DMS79 (cell line): ENCODE measurements around the gene LMTK2.
"Not testable (repeated sequence)": the region's sequence is repeated elsewhere in the genome, so short reads cannot be mapped to it uniquely, and the experiment has no call there.

Experiments
- DNase-seq: peaks from one replicate; lab custom pipeline; 2025; lab: John Stamatoyannopoulos, UW

LMTK2 gene

DNA sequence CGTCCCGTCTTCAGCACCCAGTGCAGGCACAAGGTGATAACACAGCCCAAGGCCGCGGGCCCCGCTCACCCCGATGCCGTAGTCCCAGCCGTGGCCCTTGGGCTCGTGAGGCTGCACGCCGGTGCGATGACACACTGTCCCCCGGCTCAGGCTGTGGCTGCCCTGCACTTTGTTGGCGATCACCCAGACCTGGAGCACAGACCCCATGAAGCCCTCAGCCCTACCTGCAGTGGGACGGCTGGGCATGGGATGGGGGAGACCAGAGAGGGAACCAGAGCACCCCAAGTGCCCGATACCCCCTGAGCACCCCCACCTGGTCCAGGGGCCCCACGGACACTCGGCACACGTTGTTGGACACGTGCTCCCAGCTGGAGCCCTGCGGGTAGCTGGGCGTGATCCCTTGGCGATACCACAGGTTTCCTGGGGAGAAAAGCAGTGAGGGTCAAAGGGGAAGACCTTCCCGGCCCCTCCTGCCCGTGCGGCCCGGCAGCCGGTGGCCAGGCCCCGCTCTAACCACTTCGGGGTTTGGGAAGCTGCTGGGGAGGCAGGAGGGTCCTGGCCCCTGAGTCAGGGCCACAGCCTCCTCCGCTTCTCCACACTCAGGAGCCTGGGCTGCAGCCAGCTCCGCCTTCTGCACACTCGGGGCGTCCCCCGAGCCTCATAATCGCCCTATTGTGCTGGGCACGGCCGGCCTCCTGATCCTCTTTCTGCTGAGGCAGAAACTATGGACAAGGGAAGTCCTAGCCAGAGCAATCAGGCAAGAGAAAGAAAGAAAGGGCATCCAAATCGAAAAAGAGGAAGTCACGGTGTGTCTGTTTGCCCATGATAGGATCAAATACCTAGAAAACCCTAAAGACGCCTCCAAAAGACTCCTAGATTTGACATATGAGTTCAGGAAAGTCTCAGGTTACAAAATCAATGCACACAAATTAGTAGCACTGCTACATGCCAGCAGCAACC lies 111.2 kb downstream of the LMTK2 start:
- DNase-seq, result no peak

DNA sequence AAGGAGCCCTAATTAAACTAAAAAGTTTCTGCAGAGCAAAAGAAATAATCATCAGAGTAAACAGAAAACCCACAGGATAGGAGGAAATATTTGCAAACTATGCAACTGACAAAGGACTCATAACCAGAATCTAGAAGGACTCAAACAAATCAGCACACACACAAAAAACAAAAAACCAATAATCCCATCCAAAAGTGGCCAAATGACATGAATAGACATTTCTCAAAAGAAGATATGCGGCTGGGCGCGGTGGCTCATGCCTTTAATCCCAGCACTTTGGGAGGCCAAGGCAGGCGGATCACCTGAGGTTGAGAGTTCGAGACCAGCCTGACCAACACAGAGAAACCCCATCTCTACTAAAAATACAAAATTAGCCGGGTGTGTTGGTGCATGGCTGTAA lies 112.7 kb downstream of the LMTK2 start:
- not testable (repeated sequence) for DNase-seq

DNA sequence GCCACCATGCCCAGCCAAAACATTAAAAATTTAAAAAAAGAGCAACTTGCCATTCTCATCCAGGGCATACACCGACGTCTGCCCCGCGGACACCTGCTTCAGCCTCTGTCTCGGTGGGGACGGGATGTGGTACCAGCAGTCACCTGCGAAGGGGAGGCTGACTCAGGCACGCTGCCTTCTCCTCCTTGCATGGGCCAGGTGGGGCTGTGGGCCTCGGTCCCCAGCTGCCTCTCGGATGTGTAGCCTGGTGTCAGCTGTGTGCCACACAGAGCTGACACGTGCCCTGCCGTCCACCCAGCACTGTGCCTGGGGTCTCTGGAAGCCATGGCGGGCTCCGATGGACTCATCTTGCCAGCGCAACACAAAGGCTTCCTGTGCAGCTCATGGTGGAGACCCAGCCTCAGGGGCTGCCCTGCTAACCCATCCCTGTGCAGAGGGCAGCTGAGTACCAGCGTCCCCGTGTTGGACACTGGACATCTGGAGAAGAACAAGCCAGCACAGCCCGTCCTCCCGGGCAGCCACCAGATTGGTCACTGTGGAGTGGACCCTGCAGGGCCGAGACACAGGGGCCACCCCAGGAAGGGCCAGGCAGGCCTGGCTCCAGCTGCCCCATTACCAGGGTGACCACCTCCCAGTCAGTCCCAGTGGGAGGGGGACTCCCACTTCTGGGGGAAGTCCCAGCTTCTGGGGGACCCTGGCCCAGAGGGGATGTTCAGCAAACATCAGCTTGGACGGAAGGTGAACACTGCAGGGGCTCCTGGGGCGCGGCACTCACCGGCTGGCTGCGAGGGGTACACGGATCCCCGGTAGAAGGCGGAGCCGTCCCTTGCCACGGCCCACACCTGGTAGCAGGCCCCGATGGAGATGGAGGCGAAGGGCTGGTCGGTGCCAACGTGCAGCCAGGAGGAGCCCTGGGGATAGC lies 115.2 kb downstream of the LMTK2 start:
- DNase-seq, result no peak

DNA sequence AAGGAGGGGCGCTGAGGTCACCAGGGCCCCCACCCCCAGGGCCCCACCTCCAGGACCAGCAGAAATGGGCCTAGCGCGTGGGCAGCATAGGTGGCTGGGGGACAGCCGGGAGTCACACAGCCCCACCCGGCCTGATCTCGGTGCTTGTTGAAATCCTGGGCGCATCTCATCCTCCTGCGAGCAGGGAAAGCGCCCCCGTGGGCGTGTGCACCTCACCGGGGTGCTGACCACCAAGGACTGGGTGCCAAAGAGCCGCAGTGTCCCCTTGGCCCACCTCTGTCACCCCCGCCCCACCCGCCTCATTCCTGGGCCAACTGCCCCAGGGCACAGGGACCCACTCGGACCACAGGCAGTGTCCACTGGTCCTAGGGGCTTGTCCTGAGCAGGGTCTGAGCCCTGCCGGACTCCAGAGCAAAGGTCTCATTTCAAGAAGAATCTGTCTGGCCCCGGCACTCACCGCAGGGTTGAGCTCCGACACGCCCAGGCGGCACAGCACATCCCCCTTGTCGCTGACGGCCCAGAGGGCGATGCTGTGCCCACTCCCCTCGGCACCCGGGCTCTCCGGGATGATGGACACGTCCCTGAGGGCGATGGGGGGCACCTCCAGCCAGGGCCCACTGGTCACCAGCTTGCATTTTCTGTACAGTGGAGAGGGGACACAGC lies 116.0 kb downstream of the LMTK2 start:
- no peak for DNase-seq

DNA sequence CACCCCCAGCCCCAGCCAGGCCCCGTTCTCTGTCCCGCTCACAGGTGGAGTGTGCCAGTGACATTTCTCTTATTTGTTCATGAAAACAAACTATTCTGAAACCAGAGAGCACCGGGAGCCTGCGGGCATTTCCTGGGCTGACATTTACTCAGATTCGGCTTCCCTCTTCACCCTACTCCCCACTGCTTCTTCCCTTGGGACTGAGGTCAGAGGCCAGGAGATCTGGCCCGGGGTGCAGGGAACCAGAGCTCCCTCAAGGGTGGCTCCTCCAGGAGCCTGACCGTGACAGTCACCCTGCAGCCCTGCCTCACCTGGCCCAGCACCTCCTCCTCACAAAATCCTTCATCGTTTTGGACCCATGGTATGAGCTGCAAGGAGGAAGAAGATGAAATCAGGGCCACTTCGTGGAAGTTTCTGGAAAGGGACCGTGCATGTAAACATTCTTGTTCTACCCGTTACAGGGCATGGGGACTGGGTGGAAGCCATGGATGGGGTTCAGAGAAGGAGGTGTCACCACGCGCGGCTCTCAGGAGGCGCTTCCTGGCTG lies 116.8 kb downstream of the LMTK2 start:
- DNase-seq, result no peak

DNA sequence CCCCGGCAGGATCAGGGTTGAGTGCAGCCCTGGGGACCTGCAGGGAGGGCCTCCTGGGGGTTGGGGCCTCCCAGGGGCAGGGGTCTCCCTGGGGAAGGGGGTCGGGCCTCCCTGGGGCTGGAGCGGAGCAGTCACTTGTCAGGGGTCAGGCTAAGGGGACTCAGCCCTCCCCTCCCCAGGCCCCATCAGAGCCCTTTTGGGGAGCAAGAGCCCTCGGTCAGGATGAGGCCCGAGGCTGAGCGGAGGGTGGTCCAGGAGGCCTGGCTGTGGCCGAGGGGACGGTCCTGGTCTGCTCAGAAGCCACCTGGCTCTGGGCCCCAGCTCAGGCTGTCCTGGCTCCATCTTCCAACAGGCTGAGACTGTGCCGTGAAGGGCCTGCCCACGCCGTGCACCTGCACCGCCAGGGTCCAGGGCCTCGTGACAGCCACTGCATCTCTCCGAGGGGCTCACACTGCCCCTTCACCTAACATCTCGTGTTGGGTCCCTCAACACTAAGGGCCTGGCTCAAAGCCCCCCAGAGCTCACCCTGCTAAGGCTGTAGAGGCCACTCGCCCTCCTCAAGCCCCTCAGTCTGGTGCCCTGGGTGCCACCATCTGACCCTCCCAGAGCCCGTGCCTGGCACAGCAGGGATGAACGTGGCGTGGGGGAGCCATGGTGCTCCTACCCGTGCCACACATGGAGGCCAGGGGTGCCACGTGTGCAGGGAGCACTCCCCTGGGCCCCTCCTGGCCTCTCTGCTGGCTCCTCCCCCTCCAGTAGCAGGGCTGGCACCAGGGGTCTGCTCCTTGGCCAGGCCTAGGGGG lies 117.4 kb downstream of the LMTK2 start:
- DNase-seq, result no peak

DNA sequence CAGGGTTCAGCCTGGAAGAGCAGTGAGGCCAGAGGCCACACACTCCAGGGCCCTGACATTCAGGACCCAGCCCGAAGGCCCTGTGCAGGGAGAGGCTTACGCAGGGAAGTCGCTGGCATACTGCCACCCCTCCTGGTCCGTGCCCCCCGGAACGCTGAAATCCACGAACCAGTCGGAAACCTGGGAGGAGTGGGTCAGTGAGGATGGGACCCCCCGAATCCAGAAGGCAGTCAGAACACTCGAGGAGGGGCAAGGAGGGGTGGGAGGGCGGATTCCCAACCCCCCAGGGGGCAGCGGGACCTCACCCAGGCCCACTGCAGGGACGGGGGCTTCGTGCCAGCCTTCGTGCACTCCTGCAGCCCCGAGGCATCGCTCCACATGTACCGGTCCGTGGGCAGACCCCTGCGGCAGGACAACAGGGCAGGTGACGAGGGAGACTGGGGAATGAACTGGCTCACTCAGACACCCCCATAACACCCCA lies 118.1 kb downstream of the LMTK2 start:
- no peak for DNase-seq

DNA sequence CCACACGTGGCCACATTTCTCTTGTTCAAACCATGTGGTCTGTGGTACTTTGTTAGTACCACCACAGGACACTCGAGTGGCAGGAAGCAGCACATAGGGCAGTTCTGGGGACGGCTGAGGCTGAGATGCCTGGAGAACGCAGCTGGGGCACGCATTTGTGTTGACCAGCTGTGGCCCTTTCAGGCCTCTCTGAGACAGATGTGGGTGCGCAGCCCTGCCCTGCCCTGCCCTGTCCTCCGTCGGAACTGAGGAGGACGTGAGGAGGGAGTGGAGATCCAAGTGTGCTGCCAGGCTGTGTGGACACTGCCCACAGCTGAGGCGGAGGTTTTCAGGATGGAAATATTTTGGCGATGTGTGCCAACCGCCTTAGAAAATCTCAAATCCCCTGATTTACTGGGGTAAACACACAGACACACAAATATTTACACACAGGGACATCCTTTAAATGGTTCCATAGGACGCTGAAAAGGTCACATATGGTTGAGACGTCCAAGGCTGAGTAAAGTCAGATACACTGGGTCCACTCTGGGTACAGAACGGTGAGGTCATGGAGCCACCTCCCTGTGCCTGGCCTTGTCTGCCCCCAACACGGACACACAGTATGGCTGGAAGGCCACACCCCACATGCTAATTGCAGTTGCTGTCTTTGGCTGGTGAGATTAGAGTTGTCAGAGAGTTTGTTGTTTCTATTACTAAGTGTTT lies 119.4 kb downstream of the LMTK2 start:
- DNase-seq, result no peak

DNA sequence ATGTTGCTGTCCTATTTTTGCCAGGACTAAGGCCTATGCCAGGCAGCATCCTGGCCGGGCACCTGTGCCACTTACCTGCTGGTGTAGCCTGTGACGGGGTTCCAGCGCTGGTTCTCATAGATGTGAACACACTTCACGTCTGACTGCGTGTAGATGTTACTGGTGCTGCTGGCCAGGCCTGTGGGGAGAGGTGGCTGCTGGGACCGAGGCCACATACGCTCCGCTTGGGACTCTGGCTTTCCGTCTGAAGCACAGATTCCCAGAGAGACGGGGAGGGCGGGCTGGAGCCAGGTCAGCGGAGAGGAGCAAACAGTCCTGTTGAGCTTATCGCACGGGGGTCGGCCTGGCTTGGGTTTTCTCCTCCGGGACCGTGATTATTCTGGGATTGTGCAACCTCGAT lies 121.3 kb downstream of the LMTK2 start:
- no peak for DNase-seq

DNA sequence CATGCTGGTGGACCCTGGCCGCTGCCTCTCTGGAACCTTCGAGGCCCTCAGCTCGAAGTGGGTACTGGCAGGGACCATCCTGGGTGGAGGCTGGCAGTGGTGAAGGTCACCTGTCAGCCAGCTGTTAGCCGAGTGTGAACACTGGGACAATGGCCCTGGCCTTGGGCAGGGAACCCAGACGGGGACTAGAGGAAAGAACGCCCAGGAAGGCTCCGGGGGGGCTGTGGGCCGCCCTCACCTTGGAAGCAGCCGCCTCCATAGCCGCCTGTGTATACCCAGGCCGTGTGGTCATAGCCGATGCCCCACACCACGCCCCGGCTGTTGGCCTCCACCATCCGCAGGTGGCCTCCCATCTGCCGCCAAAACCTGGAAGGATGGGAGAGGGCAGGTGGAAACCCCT lies 122.1 kb downstream of the LMTK2 start:
- no peak for DNase-seq

DNA sequence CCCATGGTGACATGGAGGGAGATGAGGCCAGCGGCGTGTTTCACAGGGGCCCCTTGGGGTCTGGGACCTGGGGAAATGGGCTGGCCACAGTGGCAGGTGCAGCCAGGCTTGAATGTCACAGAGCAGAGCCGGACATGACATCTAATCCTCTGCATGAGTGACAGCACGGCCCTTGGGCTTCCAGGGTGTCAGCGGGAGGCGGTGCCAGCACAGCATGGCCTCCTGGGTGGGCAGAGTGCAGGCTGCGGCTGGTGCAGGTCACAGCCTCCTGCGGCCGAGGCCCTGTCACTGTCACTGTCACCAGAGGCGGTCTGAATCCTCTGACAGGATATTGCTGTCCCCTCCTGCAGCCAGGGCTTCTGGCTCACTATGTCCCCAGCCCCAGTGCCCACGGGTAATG lies 122.8 kb downstream of the LMTK2 start:
- no peak for DNase-seq

DNA sequence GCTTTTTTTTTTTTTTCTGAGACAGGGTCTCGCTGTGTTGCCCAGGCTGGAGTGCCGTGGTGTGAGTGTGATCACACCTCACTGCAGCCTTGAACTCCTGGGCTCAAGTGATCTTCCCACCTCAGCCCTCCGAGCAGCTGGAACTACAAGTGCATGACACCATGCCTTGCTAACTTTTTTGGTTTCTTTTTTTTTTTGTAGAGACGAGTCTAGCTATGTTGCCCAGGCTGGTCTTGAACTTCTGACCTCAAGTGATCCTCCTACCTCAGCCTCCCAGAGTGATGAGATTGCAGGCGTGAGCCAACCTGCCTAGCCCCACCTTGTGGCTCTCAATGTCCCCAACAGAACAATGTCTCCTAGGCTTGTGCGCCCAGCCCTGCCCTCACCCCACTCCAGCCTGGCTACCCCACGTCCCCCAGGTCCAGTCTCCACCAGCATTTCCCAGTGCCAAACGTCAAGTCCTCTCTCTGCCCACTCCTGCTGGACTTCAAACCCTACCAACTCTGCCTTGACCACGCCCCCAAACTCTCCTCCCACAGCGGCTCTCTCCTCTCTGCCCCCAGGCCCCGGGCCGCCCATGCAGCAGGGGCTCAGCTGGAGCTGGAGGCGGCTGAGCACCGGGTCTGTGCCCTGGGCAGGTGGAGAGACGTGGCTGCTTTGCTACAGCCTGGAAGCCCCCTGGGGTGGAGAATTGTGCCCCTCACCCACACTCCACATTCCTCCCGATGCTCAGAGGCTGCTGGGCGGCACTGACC lies 123.5 kb downstream of the LMTK2 start:
- no peak for DNase-seq

DNA sequence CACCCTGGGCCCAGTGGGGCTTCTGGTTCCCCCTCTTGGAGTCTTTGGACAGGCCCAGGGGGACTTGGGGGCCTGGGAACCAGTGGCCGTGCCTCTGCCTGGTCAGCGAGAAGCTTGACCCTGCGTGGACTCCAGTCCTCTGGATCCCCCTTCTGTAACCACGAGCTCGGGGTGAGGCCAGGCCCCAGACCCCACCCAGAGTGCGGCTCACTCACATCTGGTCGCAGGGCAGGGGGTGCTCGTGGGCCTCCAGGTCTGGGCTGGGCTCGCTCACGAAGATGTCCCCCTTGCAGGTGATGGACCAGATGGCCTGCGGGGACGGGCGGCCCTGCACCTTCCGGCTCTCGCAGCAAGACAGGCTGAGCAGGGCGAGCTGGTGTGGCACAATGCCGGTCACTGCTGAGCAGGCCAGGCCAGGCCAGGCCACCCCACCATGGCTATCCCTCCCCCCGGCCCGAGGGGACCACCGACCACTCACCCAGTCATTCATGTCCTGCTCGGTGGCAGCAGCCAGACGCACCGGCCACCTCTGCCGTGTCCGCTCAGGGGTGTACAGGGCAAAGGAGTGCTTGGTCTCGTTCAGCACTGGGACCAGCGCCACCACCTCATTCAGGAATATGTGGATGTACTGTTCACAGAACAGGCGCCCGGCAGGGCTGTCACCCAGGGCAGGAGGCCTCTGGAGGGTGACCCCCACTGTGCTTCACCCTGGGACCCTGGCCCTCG lies 124.2 kb downstream of the LMTK2 start:
- no peak for DNase-seq

DNA sequence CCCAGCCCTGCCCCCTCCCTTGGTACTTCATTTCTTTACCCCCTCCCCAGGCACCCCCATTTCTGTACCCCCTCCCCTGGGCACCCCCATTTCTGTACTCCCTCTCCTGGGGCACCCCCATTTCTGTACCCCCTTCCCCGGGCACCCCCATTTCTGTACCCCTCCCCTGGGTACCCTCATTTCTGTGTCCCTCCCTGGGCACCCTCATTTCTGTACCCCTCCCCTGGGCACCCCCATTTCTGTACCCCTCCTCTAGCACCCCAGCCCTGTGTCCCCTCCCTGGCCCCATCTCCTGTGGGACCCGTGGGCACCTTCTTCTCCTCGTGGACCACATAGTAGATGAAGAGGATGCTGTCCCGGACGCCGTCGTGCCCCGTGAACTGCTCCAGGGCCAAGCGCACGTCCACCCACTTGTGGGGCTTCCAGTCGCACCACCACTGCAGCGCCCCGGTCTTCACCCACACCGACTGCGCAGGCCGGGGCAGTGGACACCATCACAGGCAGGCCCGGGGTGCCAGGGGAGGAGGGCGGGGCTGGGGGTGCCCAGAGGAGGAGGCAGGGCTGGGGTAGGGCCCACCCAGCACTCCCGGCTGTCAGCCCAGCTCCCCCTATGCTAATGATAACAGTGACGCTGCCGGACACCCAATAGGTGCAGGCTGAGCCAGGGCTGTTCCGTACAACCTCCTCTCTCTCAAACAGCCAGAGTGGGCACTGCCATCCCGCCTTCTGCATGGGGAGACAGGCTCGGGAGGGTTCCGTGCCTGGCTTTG lies 125.0 kb downstream of the LMTK2 start:
- DNase-seq, result no peak

DNA sequence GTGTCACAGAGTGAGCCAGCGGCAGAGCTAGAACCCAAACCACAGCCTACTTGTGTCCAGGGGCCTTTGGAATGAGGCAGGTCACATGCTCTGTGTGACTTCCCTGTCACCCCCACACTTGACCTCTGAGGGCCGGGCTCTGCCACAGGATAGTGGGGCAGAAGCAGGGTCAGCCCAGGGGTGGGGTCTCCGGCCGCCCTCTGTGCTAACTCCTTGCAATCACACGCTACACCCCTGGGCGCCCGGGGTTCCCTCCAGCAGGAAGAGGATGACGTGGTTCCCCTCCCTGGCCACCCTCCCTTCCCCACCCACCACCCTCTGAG lies 125.6 kb downstream of the LMTK2 start:
- DNase-seq, result no peak

DNA sequence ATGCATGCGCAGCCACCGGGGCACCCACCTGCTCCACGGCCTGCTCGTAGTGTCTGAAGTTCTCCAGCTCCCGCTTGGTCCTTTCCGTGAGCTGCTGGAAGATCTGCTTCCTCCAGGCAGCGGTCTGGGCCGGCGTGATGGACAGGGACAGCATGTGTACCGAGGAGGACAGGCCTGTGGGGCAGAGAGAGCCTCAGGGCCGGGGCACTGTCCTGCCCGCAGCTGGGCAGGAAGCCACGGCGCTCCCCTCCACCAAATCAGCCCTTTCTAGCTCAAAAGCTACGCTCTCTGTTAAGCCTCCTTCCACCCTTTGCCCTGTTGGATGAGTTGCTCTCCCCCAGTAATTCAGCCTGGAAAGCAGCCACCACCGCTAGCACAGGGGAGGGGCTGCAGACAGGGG lies 126.1 kb downstream of the LMTK2 start:
- DNase-seq, result no peak

DNA sequence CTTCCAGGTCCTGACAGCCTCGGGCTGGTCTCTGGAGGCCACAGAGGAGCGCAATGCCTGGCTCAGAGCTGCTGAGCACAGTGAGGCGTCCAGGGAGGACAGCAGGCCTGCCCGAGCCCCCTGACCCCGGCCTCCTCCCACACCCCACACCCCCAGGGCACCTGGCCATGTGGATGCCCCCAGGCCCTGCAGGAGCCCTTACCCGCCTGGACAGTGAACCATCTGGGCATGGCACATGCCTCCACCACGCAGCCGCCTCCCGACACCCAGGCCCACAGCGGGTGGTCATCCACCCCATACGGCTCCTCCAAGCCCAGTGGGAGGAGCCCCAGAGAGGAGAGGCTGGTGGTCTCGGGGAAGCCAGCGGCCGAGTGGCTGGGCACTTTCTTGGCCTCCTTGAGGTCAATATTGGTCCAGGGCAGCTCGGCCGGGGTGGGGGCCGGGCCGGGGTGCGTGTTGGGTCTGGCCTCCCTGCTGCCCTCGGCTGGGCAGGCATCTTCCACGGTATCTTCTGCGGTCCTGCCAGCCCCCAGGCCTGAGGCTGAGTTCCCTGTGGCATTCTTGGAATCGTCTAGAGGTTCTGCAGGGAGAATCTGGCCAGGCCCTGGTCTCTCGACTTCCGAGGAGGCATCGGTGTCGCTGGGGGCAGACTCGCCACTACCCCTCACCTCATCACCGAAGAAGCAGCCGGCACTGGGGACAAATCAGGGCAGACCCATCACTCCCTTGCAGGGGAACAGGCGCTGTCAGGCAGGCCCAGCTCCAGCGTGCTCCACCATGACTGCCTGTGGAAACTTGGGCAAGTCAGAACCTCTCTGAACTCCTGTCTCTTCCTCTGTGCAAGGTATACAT lies 126.8 kb downstream of the LMTK2 start:
- no peak for DNase-seq
